GM06990 (cell line): ENCODE measurements around the gene PSMD5.

Source experiments
- DNase-seq: peaks from one replicate; pipeline ENCODE4 v3.0.0-alpha.2; 2011; ENCODE audit not compliant: insufficient read length; ENCODE audit errors: extremely low read depth
- H3K27me3 ChIP-seq: replicated peaks from 2 replicates; pipeline ENCODE4 v1.6.0; 2011; ENCODE audit warnings: low read length; ENCODE audit not compliant: control insufficient read depth, insufficient read depth
- H3K36me3 ChIP-seq: 2 replicates; pipeline ENCODE4 v1.5.1; 2011; ENCODE audit warnings: low read length; ENCODE audit not compliant: control insufficient read depth, insufficient read depth
- H3K4me3 ChIP-seq: replicated peaks from 2 replicates; pipeline ENCODE4 v1.5.1; 2011; ENCODE audit warnings: low read depth, mild to moderate bottlenecking, control low read depth, low read length
- TF ChIP-seq, protein P1 (sequence below): IDR thresholded peaks from 2 replicates; pipeline ENCODE4 v1.5.1; 2011; ENCODE audit warnings: low read length, control low read depth, mild to moderate bottlenecking, inconsistent platforms; ENCODE audit not compliant: insufficient read depth, poor library complexity, severe bottlenecking

PSMD5 gene

DNA sequence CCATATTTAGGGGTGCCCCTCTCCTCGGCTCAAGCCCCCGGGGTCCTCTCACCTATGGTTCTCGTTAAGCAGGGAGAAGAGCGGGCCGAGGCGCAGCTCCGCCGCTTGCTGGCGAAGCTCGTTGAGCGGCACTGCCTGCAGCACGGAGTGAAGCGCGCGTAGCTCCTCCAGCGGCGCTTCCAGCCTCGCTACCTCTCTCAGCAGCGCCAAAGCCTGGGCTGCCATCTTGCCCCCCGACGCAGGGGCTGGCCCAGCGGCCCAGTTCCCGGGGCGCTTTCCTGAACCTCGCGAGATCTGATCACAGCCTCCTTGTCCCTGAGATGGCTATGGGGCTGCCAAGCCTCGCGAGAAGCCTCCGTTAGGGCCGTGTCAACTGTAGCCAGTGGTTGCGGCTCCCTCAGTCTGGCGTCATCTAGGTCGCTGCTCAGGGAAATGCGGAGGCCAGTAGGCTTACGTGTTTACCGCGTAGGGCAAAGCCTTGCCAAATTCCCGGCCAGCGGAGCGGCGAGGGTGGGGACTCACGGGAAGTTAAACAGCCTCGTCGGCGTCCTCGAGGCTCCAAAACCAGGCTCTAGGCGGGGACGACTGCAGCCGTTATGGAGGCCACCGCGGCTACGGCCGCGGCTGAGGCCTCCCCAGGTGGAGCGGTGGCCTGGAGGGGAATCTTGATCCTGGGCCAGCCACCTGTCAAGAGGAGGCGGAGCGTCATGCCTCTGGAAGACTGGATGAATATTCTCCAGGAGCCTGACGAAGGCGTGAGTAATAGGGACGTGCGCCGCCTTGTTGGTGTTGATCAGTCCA is at the start of gene PSMD5:
PSMD5 (minus strand) TSS at position 238 of the 801 bp plus-strand sequence; CDS start at position 225, 13 bp downstream.
- TF ChIP-seq, protein P1, sequence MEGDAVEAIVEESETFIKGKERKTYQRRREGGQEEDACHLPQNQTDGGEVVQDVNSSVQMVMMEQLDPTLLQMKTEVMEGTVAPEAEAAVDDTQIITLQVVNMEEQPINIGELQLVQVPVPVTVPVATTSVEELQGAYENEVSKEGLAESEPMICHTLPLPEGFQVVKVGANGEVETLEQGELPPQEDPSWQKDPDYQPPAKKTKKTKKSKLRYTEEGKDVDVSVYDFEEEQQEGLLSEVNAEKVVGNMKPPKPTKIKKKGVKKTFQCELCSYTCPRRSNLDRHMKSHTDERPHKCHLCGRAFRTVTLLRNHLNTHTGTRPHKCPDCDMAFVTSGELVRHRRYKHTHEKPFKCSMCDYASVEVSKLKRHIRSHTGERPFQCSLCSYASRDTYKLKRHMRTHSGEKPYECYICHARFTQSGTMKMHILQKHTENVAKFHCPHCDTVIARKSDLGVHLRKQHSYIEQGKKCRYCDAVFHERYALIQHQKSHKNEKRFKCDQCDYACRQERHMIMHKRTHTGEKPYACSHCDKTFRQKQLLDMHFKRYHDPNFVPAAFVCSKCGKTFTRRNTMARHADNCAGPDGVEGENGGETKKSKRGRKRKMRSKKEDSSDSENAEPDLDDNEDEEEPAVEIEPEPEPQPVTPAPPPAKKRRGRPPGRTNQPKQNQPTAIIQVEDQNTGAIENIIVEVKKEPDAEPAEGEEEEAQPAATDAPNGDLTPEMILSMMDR, result peak; percentile 2
- peak within 1 kb of the TSS; percentile 82 for H3K4me3 ChIP-seq
- peak; percentile 95 for DNase-seq

DNA sequence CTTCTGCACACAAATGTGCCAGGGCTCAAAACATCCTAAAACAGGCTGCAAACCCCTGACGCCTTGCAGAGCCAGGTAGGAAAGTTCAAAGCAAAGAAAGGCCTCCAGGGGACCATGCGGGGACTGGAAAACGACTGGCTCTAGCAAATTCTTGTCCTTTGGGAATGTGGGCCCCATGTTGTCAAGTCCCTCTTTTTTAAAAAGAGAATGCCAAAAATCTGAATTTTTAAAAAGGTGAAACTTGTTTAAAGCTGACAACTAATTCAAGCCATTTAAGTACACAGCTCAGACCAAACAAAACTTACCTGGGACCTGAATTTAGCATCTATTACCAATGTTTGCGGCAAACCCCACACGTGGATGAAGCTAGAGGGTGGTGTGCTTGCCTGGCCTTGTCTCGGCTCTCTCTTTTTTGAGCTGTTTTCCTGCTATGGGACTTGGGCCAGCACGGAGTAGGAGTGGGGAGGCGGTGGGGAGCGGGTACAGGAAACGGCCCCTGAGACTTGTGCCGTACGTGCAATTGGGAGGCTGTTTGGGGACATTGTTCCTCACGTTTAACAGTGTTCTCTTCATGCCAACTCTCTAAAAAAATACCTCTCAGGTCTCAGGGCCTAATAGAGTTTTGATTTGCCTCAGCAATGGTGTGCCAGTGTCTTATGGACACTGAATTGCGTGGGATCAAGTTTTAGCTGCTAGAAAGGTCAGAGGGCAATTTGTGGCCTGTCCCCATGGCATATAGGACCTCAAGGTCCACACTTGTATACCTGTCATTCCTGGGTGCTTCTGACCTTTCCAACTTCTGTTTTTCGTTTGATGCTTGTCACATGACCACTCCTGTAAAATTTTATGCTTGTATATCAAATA is 49.4 kb upstream of the PSMD5 start:
- DNase-seq, result peak; percentile 68
- TF ChIP-seq, protein P1, result no peak
- Histone ChIP-seq H3K27me3 (no peaks in the 10 kb centered on the region), H3K36me3 (no peaks in the 10 kb centered on the region), H3K4me3 (no peak overlapping the region)

More for the DNA sequence above, at the start of gene PSMD5:
- Histone ChIP-seq H3K36me3 (no peaks in the 10 kb centered on the region; the same call in 1 of the 2 replicates), H3K27me3 (no peaks in the 10 kb centered on the region)

DNA sequence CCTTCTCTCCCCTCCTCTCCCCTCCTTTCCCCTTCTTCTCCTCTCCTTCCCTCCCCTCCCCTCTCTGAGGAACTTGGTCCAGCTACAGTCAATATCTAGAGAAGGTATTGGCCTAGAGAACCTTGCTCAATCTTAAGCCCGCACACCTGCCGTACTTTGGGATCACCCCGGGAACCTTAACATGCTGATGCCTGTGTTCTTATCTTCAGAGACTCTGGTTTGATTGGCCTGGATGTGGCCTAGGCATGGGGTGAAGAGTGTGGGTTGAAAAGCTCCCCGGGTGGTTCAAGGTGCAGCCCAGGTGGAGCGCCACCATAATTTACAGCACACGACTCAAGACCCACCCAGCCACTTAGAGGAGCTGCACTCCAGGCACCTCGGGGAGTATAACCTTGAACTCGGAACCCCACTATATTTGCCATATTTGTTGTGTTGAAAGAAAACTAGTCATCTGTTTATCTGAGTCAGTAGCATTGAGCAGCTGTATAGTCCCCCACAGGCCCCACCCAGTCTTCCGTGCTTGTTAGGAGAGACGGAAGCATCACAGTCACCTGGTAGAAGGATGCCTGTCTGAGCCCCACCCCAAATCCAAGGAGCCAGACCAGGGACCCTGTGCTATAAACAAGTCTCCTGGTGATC is 48.6 kb upstream of the PSMD5 start:
- Histone ChIP-seq H3K27me3 (no peaks in the 10 kb centered on the region), H3K4me3 (no peak overlapping the region), H3K36me3 (no peaks in the 10 kb centered on the region)
- TF ChIP-seq, protein P1, result no peak
- no peak for DNase-seq

DNA sequence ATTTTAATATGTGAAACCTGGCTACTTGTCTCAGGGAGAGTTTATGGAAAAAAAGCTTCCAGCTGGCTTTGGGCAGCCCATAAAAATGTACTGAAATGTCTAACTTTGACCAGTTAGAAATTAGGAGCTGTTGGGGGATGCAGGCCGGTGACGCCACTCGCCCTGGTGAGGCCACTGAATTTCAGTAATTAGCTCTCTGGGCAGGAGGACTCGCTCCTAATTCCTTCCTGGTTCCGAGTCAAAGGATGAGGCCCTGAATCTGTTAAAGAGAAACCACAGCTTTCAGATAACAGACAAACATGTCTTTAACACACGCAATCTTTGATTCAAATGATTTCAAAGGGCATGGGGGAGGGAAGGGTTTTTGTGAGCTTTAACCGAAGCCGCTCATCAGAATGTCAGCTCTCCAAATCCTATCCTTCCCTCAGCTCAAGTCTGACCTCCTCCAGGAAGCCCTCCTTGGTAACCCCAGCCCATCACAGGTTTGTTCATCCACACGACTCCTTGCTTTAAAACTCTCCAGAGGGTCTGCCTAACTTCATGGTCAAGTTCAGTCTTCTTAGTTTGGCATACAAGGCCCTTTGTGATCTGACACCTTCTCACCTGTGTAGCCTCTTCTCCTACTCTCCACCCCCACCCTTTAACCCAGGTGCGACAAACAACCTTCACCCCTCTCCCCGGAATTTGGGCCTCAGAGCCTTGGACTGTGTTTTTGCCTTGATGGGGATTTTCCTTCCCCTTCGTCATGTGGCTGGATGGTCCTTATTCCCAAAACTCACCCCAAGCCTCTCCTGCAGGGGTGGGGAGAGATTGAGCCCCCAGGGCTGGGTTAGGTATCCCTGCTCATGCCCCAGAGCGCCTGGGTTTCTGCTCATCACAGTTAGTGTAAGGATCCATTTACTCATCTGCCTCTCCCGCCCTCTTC is 47.9 kb upstream of the PSMD5 start:
- no peak for DNase-seq
- TF ChIP-seq, protein P1, result no peak
- Histone ChIP-seq H3K36me3 (no peaks in the 10 kb centered on the region), H3K4me3 (no peak overlapping the region), H3K27me3 (no peaks in the 10 kb centered on the region)
